HG03575 (cell line): ENCODE results near the gene PRDM15.

Experiments
- ATAC-seq: cut with Tn5 transposase; IDR thresholded peaks from one replicate; pipeline ENCODE4 v1.9.1; 2021; ENCODE audit not compliant: unreplicated experiment, insufficient number of reproducible peaks, low FRiP score; ENCODE audit errors: extremely low read depth

Gene PRDM15

DNA sequence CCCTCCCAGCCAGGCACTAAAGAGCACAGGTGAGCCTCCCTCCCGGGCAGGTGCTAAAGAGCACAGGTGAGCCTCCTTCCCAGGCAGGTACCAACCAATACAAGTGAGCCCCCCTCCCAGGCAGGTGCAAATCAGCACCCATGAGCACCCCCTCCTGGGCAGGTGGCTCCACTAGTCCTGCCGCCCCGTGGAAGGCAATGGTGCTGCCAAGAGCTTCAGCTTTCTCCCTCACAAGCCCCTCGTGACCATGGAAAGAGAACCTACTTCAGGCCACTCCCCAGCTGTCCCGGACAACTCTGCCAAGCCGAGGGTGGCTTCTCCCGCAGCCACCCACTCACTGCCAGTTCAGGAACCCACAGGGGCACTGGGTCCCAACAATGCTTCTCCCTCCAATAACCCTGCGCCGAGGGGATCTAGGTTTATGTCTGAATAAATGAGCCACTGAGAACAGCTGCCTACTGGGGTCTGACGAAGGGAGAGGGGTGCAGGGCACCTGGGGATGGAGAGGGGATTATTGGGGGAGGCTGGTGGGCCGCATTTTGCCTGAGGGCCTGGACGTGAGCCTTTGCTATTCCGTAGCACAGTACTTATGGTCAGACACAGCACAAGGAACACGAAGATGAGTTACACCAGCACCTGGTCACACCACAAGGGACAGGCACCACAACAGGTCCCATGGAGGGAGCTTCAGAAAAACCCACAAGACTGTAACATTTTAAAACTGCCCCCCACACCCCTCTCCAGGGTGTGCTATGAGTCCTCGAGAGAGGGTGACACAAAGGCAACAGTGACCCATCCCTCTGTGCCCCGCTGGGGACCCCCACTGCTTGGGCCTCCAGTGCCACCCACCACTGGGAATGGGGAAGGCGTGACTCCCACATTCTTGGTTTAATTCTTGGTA, 46.3 kb downstream of the PRDM15 start:
- ATAC-seq: no peak

DNA sequence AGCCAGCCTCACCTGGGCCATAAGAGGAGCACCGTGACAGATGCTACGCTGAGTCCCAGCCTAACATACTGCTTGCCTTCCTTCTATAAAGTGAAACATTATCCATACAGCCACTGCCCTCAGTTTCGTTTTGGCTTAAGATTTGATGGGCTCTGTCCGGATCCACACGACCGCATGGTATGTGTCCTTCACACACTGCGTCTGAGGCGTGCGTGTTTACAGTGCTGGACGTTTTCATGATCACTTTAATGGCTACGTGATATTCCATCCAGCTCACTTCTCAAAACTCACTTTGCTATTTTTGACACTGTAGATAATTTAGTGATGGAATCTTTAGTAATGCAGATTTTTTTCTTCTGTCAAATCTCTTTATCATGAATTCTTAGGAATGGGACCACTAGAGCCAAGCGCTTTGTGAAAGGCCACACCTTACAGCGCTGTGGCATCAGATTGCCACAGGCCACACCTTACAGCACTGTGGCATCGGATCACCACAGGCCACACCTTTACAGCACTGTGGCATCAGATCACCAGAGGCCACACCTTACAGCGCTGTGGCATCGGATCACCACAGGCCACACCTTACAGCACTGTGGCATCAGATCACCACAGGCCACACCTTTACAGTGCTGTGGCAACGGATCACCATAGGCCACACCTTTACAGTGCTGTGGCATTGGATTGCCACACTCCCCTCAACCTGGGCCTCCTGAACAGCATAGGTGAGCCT, 47.1 kb downstream of the PRDM15 start:
- ATAC-seq: no peak

DNA sequence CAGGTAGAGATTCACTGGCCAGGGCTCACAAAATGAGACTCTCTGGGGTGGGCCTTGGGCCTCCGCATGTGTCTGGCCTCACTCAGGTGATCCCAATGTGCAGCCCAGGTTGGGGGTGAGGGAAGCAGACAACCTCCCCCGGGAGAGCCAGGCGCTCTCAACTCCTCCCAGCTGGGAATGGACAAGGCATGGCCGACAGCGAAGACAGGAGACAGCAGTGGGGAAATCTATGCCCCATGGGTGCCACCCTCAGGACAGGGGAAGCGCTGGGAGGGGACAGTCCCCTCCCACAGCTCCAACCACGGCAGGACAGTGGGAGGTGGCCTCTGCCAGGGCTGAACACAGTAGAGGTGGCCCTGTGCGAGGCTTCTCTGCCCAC, 47.7 kb downstream of the PRDM15 start:
- ATAC-seq: no peak

DNA sequence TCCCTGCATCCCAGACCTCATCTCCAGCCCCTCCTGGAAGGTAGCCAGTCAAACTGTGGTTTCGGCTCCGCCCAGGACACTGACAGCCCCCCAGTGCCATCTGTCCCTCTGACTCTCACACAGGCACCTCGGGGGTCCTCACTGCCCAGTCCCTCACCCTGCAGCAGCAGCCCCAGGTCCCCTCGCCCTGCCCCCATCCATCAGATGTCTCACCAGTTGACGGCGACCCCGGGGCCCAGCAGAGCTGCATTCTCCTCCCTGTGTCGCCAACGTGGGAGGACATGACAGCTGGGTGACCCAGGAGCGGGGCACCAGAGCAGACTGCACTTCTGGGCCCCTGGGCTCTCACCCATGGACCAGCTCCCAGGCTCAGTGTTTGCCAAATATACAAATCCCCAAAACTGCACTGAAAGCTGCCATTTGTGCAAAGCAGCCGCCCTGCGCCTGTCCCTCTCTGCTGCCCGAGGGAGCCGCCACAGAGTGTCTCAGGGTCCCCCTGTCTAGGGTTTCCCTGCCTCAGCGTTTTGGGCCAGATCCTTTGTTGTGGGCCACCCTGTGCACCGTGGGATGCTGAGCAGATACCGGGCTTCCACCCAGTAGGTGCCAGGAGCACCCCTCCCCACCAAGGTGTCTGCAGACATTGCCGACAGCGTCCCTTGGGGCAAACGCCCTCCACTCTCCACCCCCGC, 48.2 kb downstream of the PRDM15 start:
- no peak for ATAC-seq

DNA sequence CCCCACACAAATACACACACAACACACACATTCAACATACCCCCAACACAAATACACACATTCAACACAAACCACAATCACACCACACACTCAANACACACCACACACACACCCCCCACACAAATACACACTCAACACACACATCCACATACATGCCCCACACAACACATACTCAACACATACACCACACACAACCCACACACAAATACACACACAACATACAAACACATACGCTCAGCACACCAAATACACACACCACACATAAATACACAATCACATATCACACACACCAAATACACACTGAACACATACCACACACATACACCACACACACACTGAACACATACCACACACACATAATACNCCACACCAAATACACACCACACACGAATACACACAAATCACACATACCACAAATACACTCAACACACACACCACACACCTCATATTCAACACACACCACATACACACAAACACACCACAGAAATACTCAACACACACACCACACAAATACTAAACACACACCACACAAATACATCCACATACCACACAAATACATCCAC, 48.9 kb downstream of the PRDM15 start:
- no peak for ATAC-seq

DNA sequence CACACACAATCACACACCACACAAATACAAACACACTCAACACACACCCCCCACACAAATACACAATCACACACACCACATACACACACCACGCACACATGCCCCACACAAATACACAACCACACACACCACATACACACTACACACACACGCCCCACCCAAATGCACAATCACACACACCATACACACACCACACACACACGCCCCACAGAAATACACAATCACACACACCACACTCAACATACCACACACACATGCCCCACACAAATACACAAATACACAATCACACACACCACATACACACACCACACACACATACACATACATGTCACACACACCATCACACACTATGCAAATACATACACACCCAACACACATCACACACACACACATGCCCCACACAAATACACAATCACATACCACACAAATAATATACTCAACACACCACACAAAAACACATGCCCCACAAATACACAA, 50.2 kb downstream of the PRDM15 start:
- ATAC-seq: no peak

DNA sequence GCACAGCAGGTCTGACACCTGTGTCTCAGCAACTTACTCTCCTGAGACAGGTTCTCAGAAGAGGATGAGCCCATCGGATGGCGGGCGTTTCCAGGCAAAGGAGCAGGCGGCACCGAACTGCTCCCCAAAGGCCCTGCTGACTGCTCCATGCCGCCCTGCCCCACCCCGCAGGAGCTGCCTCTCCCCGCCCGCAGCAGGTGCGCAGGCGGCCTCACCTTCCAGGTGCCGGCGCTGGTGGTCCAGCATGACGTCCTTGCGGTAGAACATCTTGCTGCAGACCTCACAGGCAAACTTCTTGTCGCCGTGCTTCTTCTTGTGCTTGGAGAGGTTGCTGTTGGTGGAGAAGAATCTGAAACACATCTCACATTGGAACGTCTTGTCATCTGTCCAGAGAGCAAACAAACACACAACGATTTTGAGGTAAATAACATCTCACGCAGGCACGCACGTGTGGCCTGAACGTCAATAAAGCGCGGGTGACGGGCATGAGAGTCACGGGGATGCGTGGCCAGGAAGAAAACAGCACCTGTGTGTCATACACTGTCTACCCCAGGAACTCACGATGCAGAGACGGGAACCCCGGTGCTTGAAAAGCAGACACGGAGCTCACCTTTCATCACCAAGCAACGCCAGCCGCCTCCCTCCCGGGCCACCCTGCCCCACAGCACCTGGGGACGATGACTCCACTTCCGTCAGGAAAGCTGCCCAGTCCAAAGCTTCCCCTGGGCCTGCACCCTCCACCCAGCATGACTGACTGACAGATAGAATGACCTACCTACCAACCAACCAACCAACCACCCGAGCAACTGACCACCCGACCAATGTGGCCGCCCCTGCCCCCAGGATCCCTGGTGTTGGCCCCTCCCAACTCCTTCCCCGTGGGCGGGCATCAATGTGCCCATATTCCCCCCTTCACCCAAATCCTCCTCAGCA, 50.9 kb downstream of the PRDM15 start:
- ATAC-seq: no peak

DNA sequence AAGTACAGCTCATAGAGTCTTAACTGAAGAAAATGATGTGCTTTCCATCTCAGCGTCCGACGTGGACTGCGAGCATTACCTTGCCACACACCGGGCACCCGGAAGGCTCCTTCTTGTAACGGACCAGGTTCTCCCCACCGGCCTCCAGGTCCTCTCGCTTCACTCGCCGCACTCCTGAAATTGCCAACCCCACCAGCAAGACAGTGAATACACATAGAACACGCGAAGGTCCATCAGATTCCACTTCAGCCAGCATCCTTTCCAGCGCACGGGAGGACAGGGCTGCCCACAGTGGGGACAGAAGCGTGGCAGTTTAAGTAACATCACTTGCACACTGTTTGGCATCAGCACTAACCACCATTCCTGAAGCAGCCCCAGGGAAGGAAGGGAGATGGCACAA, 53.3 kb downstream of the PRDM15 start:
- ATAC-seq: no peak

DNA sequence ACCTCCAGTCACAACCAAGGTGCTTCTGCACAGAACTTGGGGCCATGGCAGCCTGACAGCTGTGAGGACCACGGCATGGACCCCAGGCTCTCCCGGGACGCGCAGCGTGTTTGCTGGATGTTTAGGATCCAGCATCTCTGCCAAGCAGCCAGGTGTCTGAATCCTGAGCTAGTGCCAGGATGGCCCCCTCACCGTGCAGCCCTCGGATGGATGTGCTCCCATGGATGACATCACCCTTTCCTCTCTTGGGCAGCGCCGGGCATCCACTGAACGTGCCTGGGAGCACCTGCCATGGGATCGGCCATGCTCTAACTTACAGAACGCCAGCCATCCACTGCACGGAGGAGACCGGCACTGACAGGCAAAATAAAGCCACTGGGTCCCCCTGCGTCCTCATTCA, 53.9 kb downstream of the PRDM15 start:
- ATAC-seq: no peak

DNA sequence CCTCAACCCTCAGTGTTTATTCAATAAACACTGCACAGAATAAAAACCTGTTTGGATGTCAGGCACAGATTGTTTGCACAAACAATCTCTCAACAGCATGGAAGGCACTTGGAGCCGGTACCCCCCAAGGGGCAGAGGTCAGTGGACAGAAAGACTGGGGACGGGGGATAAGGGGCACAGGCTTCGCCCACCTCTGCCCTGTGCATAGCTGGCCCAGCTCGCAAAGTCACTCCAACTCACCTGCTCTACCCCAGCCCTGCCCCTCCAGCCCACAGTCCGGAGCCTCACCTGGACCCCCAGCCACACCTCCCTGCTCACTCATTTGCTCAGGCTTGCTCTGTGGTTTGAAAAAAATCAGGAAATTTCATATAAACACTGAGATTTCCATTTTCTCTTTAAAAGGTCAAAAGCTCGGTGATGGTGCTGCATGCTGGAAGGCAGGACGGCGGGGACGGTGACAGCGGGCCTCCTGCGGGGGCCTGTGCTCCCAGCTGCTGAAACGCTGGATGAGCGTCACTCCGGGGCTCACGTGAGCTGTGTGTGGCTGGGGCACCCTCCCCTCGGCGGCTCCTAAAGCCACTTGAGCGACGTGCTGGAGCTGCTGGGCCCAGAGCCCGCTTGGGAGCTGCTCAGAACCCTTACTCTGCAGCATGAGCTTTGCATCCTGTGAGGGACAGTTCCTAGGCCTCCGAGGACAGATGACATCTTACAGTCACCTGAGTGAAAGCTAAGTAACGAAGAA, 54.5 kb downstream of the PRDM15 start:
- ATAC-seq: no peak

DNA sequence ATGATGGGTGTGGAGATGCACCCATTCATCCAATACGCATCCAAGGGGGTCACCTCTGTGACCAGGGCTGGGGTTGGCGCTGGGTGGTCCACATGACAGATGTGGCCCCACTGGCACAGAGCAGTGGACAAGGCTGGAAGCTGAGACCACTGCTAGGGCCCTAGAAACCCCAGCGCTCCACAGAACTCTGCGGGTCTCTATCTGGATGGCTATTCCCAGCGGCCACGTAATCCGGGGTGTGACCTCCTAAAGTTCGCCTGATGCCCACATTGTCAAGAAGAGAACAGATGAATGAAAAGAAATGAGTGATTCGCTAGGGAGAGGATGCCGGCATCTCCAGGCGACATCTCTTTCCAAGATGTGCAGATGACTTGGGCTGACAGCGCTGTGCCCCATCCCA, 55.2 kb downstream of the PRDM15 start:
- ATAC-seq: no peak

DNA sequence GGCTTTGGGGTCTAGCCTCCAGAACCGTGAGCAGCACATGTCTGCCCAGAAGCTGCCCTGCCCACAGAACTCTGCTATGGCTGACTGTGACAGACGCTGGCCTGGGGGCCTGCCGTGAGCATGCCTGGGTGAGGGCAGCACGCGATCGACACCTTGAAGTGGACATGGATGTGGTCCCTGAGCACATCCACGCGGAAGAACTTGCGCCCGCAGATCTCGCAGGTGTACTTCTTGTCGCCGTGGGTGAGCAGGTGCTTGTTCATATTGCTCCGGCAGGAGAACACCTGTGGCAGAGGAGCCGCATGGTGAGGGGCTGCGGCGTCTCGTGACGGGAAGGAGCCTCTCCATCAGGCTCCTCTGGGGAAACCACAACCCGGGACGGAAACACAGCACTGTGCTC, 56.0 kb downstream of the PRDM15 start:
- ATAC-seq: no peak

DNA sequence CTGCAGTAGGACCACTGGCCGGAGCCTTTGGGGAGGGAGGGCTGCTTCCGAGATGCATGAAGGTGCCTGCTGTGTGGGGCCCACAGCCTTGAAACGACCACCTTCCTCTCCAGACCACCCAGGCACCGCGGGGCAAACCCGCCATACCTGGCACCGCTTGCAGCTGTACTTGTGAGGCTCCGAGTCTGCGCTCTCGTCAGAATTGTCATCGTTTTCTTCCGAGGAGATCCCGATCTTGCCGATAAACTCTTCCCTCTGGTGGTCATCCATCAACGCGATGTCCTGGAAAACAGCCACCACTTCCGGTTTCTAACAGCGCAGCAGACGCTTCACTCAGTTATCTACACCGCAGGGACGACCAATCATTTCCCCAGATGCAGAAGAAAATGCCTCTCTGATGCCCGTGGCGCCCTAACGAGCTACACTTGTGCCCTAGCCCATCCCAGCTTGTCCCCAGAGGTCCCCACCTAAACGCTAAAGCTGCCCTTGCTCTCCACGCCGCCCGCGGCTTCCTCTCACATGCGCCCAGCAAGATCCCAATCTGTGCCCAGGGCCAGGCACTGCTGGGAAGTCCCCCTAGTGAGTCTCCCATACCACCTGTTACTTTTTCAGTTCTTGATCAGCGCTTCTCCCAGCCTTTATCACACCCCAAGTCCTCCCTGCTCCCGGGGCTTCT, 57.2 kb downstream of the PRDM15 start:
- ATAC-seq: no peak

DNA sequence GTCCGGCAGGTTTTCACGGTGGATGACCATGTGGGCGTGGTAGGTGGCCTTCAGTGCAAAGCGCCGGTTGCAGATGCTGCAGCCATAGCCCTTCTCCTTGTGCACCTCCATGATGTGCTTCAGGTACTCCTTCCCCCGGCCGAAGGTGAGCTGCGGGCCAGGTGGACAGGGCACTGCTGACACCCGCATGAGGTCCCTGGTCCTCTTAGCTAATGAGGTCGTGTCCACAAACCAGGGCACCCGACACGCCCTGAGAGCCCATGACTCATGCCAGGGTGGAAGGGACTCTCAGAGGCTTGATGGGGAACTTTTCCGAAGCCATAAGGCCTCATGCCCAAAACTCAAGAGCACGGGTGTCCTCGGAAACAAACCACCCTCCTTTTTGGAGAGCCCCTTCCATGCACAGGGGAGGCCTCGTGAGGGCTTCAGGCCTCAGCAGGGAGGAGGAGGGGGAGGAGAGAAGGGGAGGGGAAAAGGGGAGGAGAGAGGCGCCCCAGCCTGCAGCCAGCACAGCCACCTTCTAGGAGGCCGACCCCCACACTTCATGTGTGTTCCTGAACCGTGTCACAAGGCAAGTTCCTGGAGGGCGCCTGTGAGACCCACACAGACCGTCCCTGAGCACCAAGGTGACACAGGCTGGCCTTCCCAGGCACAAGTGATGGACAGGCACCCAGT, 57.9 kb downstream of the PRDM15 start:
- no peak for ATAC-seq

DNA sequence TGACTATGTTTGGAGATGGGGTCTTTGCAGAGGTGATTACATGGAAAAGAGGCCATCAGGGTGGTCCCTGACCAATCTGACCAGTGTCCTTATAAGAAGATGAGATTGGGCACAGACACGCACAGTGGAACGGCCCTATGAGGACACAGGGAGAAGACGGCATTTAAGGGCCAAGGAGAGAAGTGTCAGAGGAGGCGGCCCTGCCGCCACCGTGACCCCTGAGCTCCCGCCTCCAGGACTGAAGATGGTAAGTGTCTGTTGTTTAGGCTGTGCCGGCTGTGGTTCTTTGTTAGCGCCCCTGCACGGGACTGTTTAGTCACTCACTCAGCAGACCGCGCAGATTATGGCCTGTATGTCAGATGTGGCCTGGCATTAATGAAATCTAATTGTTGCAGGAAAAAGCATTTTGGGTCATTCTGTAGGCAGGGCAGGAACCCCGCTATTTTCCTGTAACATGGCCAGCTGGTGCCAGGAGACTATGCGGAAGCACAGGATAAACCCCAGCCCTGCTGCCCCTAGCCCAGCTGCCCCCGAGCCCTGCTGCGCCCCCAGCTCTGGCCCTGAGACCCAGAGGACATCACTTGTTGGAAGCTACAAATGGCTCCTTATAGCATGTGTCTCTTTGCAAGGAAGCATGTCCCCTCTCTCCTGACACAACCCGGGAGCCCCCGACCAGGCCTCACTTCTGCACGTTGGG, 58.6 kb downstream of the PRDM15 start:
- no peak for ATAC-seq

DNA sequence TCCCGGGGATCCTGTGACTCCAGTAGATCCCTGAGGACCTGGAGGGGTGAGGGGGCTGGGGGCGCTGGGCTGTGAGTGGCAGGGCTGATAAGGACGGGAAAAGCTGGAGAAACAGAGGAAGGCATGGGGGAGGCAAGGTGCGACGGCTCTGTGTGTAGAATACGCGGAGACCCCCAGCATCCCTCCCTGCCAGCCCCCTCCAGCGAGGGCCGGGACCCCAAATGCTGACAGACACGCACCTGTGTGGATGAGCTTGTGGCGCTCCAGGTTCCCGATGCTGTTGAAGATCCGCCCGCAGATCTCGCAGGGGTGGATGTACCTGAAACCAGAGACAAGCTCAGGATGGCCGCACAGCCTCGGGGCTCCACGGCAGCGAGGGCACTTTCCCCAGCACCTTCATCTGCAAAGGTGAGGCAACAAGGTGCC, 59.3 kb downstream of the PRDM15 start:
- no peak for ATAC-seq
